Right atrium auricular region (tissue), 2 donors: ENCODE measurements around the gene MAPK4. TPM values are rescaled to one million over a fixed set of nuclear protein-coding genes. Genes with fewer than 3 reads are reported as not detected.
"Not testable (repeated sequence)": the region's sequence is repeated elsewhere in the genome, so short reads cannot be mapped to it uniquely, and the experiment has no call there.

ENCODE experiments used
- DNase-seq: peaks from one replicate; pipeline ENCODE4 v3.0.0-alpha.2; 2019; ENCODE audit warnings: low spot score
- H3K27ac ChIP-seq, 2 donors: fragments of 200-600 bp; sonication (generic); 1 replicate in 1 of 2; 2 replicates in 1 of 2; pipeline ENCODE4 v1.5.1; 2016 to 2019
- H3K27me3 ChIP-seq, 2 donors: fragments of 200-600 bp; sonication (generic); one replicate each; pipeline versions ENCODE4 v1.5.1 to v1.6.0; 2017 to 2019
- H3K36me3 ChIP-seq: fragments of 200-600 bp; sonication (generic); one replicate; pipeline ENCODE4 v1.5.1; 2016
- H3K4me1 ChIP-seq, 2 donors: fragments of 200-600 bp; sonication (generic); one replicate each; pipeline versions ENCODE4 v1.5.1 to v1.6.0; 2017 to 2019
- H3K4me3 ChIP-seq, 2 donors: fragments of 200-600 bp; sonication (generic); 1 replicate in 1 of 2; 2 replicates in 1 of 2; pipeline ENCODE4 v1.5.1; 2017 to 2019; ENCODE audit warnings: mild to moderate bottlenecking in 1 of 2, moderate library complexity in 1 of 2
- H3K9me3 ChIP-seq, 2 donors: fragments of 200-600 bp; sonication (generic); one replicate each; pipeline ENCODE4 v1.5.1; 2019
- CTCF ChIP-seq, 2 donors: fragments of 200-600 bp; sonication (generic); IDR thresholded peaks; one replicate each; pipeline ENCODE4 v1.5.1; 2019; ENCODE audit warnings: antibody characterized with exemption in 2 of 2
- total RNA-seq, 2 donors: library from RNA; depleted of rRNA; stranded (reverse); fragments of >200 nt; gene quantifications; one replicate each; pipeline ENCODE4 v1.1.0, GENCODE V29; 2016

MAPK4 gene
- total RNA-seq, result 100 to 1,000 TPM in 1 of 2 donors, 10 to 100 TPM in 1; 17.9 to 101 TPM

GRCh38 chr18:50559752-50560680, at the start of gene MAPK4:
Gene MAPK4, plus strand, starts transcription at chr18:50560087. Its CDS starts 103,872 bp downstream, at chr18:50663959.
- Histone ChIP-seq H3K4me1 (peaks cover 0 to 10% of the 10 kb centered on the region in 2 donors), H3K27me3 (no peaks in the 10 kb centered on the region), H3K4me3 (peak within 1 kb of the TSS; percentile 59 to 62), H3K36me3 (no peaks in the 10 kb centered on the region), H3K27ac (peak within 1 kb of the TSS; percentile 75 to 89), H3K9me3 (peaks cover 0 to 10% of the 10 kb centered on the region in 2 donors)
- TF ChIP-seq CTCF (IDR thresholded peaks at IDR 0.05), result no peak
- DNase-seq, result no peak

GRCh38 chr18:50517277-50517676, 42.6 kb upstream of the MAPK4 start:
- H3K27me3 ChIP-seq, H3K27ac ChIP-seq, DNase-seq, H3K4me1 ChIP-seq, H3K36me3 ChIP-seq, H3K4me3 ChIP-seq, H3K9me3 ChIP-seq: not testable (repeated sequence)

GRCh38 chr18:50518787-50519546, 40.9 kb upstream of the MAPK4 start:
- H3K9me3 ChIP-seq, result no peaks in the 10 kb centered on the region
- H3K27ac ChIP-seq, result no peak overlapping the region
- no peak for TF ChIP-seq CTCF (IDR thresholded peaks at IDR 0.05)
- no peak overlapping the region for H3K4me3 ChIP-seq
- H3K27me3 ChIP-seq, result no peaks in the 10 kb centered on the region
- no peaks in the 10 kb centered on the region for H3K4me1 ChIP-seq
- no peaks in the 10 kb centered on the region for H3K36me3 ChIP-seq
- DNase-seq, result no peak

- Histone ChIP-seq H3K4me1 (no peaks in the 10 kb centered on the region), H3K27ac (no peak overlapping the region), H3K36me3 (no peaks in the 10 kb centered on the region), H3K9me3 (no peaks in the 10 kb centered on the region), H3K4me3 (no peak overlapping the region), H3K27me3 (no peaks in the 10 kb centered on the region)
- no peak for TF ChIP-seq CTCF (IDR thresholded peaks at IDR 0.05)
- DNase-seq, result no peak
Observed at GRCh38 chr18:50523165-50523564, 36.7 kb upstream of the MAPK4 start.

GRCh38 chr18:50527636-50528307, 32.1 kb upstream of the MAPK4 start:
- peaks cover 0 to 3% of the 10 kb centered on the region in 2 donors for H3K9me3 ChIP-seq
- no peak for DNase-seq
- H3K36me3 ChIP-seq, result no peaks in the 10 kb centered on the region
- no peak overlapping the region for H3K27ac ChIP-seq
- H3K4me3 ChIP-seq, result no peak overlapping the region
- H3K27me3 ChIP-seq, result no peaks in the 10 kb centered on the region
- H3K4me1 ChIP-seq, result no peaks in the 10 kb centered on the region
- TF ChIP-seq CTCF (IDR thresholded peaks at IDR 0.05), result no peak
